HG03064 (cell line): ENCODE results near the gene L3MBTL2.

Experiments
- ATAC-seq: cut with Tn5 transposase; IDR thresholded peaks from one replicate; pipeline ENCODE4 v1.9.1; 2021; ENCODE audit warnings: low read depth; ENCODE audit not compliant: unreplicated experiment

L3MBTL2 gene

DNA sequence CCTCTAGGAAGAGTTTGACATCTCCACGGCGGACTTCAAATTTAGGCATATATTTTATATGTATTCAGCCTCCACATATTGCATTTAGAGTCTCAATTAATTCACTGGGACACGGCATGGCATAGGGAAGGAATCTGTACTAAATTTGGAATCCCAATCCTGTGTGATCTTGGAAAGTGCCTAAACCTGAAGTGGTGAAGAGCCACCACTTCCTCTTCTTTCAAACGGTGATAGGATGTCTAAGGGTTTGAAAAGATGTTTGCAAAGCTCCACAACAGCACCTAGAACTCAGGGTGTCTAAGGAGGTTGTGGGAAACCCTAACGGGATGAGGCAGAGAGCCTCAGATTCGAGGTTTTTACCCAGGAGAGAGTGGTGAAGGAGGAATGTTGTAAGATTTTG lies 1.0 kb upstream of the L3MBTL2 start:
- ATAC-seq: no peak

DNA sequence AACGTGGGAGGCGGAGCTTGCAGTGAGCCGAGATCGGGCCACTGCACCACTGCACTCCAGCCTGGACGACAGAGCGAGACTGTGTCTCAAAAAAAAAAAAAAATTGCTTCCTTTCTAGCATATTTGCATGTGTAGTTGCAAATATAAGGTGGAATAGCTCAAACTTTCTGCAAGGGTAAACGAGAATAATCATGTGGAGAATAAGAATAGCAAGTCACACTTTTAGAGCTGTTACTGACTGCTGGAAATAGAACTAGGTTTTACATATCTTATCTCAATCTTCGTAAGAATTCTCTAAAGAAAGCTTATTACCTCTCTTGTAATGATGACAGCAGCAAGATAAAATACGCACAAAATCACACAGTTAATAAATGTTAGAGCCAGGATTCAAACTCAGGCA lies 1.6 kb downstream of the L3MBTL2 start:
- ATAC-seq: no peak

DNA sequence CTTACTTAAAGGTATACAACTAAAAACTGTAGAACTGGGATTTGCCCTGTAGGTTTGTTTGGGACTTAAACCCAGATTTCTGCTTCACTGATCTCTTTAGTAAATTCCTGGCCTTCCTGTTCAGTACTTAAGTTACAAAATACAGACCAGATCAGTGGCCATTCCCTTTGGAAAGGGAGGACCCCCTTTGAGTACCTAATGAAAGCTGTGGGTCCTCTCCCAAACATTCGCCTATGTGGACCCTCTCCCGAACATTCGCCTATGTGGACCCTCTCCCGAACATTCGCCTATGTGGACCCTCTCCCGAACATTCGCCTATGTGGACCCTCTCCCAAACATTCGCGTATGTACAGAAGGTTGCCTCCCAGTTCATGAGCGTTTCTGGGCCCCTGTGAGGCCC lies 10.3 kb downstream of the L3MBTL2 start:
- no peak for ATAC-seq

DNA sequence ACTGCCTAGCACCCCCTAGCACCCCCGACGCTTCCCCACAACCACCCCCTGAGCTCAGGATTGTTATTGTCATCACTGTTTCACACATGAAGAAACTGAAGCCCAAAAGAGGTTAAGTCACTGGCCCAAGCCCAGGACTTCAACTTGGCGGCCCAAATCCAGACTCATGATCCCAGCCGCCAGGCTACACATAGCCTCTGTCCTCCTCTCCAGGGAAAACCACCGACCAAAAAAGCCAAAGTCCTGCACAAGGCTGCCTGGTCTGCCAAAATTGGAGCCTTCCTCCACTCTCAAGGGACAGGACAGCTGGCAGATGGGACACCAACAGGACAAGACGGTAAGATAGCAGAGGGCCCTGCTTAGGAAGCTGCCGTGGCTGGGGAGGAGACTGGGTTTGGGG lies 10.8 kb downstream of the L3MBTL2 start:
- ATAC-seq: no peak

- no peak for ATAC-seq
Observed at GRCh38 chr22:41216984-41217383, 11.9 kb downstream of the L3MBTL2 start.

GRCh38 chr22:41217553-41218157 lies 12.5 kb downstream of the L3MBTL2 start:
- ATAC-seq: no peak

GRCh38 chr22:41222846-41223507 lies 17.9 kb downstream of the L3MBTL2 start:
- no peak for ATAC-seq

GRCh38 chr22:41223535-41223934 lies 18.4 kb downstream of the L3MBTL2 start:
- ATAC-seq: no peak

- ATAC-seq: no peak
Observed at GRCh38 chr22:41226723-41227655, 21.9 kb downstream of the L3MBTL2 start.

GRCh38 chr22:41229215-41229614 lies 24.1 kb downstream of the L3MBTL2 start:
- ATAC-seq: no peak

- no peak for ATAC-seq
Observed at GRCh38 chr22:41229730-41230400, 24.8 kb downstream of the L3MBTL2 start.

- ATAC-seq: no peak
Observed at GRCh38 chr22:41230401-41230785, 25.3 kb downstream of the L3MBTL2 start.

DNA sequence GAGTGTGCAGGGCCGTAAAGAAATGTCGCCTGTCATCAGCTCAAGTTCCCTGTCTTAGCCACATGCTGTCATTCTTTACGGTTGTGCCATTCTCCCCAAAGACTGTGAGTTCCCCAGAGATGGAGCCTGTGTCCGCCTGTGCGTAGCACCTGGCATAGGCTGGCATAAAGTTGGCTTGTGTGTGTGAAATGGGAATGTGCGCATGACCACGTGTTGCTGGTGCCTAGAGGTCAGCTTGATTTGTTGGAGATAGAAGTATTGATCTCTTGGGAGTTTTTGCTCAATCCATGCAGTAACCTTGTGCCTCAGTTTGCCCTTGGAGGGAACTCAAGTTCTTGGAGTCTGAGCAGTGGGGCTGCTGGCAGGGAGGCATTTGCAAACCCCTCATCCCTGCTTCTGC lies 26.3 kb downstream of the L3MBTL2 start:
- no peak for ATAC-seq

DNA sequence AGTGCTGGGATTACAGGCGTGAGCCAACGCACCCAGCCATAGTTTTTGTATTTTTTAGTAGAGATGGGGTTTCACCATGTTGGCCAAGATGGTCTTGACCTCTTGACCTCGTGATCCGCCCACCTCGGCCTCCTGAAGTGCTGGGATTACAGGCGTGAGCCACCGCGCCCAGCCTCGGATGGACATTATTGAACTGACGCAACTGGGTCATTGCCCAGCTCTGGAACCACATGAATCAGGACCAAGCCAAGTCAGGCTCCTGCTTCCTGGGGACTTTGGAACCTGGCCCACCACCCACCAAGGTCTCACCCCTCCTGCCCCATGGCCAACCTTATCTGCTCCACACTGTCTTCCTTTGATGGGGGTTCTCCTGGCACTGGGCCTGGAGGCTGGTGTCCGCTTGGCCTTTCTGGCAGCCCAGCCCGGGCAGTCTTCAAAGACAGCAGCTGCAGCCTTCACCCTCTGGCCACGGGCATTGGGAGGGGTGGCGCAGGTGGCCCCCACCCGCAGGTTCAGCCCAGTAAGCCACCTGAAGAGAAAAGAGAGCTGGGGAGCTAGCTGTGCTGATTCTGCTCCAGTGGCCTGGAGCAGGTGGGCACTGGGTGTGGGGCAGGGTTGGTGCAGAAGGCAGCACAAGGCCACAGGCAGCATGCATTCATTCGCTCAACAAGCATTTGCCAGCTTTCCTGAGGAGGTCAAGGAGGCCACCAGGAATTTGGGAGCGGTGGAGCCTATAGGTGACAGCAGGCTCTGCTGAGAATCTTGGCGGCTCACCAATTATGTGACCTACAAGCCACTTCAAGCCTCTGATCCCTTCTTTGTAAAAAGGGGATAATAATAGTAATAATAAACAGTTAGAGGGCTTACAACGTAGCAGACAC lies 29.9 kb downstream of the L3MBTL2 start:
- ATAC-seq: no peak

DNA sequence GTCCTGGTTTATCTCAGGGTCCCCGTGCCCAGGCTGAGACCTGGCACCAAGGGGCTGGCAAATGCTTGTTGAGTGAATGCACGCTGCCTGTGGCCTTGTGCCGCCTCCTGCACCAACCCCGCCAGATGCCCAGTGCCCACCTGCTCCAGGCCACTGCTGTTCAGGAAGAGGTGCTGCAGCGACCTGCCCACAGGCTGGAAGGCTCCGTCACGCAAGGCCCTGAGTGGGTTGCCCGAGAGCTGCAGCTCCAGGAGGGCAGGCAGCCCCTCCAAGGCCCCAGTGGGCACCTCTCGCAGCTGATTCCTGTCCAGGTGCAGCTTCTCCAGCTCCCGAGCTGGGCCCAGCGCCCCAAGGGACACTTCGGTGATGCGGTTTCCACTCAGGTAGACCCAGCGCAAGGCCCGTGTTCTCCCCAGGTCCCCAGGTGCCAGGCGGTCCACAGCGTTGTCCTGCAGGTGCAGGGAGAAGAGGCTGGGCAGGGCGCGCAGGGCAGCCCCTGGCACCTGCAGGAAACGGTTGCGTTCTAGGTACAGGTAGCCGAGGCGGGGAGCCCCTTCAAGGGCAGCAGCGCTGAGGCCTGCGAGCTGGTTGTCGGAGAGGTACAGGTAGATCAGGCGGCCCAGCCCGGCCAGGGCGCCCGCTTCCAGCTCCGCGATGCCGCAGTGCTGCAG lies 32.1 kb downstream of the L3MBTL2 start:
- no peak for ATAC-seq

DNA sequence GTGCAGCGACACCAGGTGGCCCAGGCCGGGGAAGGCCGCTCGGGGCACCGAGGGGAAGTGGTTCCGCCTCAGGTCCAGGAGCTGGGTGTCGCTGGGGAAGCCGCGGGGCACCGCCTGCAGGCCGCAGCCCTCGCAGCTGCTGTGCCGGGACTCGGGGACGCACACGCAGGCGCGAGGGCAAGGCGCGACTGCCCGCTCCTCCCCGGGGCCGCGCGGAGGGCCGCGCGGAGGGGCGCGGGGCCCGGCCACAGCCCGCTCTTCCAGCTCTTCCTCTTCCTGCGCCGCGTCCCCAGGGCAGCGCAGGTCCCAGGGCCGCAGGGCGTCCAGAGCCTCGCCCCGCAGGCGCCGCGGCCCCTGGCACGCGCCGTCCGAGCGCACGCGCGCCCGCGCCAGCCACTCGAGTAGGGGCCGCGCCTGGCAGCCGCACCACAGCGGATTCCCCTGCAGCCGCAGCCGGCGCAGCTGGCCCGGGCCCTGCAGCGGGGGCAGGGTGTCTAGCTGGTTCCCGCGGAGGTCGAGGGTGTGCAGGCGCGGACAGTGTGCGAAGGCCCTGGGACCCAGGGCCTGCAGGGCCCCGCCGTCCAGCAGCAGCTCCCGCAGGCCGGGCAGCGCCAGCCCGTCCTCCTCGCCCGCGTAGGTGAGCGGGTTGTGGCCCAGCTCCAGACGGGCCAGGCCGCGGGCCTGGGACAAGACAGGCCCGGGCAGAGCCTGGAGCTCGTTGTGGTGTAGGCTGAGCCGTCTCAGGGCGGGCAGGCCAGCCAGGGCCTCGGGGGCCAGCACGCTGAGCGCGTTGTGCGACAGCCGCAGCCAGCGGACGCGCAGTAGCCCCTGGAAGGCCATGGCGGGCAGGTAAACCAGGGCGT lies 32.8 kb downstream of the L3MBTL2 start:
- no peak for ATAC-seq

DNA sequence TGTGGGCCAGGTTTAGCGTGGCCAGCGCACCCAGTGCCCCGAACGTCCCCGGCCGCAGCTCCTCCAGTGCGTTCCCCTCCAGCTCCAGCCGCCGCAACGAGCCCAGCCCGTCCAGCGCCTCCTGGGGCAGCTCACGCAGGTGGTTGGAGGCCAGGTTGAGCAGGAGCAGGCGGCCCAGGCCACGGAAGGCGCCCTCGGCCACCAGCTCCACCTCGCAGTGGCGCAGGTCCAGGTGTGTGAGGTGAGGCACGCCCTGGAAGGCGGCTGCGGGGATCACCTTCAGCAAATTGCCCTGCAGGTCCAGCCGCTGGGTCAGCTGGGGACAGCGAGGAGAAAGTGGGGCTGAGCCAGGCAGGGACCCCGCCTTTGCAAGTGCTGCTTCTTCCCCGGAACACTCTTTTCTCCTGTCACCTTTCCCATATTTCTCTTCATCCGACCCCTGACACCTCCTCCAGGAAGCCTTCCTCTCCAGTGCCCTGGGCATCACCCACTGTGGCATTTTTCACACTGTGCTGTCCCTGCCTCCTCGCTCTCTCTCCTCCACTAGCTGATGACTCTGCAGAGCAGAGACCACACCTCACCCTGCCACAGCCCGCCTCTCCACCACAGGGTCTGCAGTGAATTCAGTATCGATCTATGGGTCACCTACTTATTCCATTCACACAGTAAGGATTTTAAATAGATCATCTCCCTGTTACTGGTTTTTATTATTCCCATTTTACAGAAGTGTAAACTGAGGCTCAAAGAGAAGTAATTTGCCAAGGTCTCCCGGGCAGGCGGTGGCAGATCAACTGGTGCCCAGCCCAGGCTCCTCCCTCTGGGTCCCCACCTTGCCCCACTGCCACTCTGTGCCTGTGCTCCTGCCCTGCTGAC lies 33.7 kb downstream of the L3MBTL2 start:
- ATAC-seq: no peak
